CD4-positive, alpha-beta T cell (primary cell): ENCODE data around the gene ZRANB3. TPM values are rescaled to one million over a fixed set of nuclear protein-coding genes. Genes with fewer than 3 reads are reported as not detected.
"Not testable (repeated sequence)": the region's sequence is repeated elsewhere in the genome, so short reads cannot be mapped to it uniquely, and the experiment has no call there.

Experiments
- ATAC-seq: fragments of 200-7000 bp; cut with Tn5 transposase; one replicate; pipeline ENCODE4 v1.10.0; 2022; ENCODE audit warnings: mild to moderate bottlenecking; ENCODE audit not compliant: poor library complexity
- CTCF ChIA-PET: fragments of 350-600 bp; sonication (Branson Sonifier 250); formaldehyde crosslinking; loops from one replicate; lab custom pipeline; 2021; ENCODE audit warnings: antibody characterized with exemption, inconsistent platforms; lab: Charles Lee
- POLR2A ChIA-PET: fragments of 350-600 bp; sonication (Branson Sonifier 250); formaldehyde crosslinking; loops from one replicate; lab custom pipeline; 2021; ENCODE audit warnings: antibody characterized with exemption, inconsistent platforms; lab: Charles Lee
- DNase-seq, 14 experiments: peaks; one replicate each; pipeline ENCODE4 v3.0.0-alpha.2; 2013 to 2020; ENCODE audit warnings: mixed read lengths in 2 of 14
- H3K27ac ChIP-seq, 2 donors: one replicate each; pipeline versions ENCODE4 v1.5.1 to v1.7.0; 2013; ENCODE audit warnings: low read length in 2 of 2, low read depth in 1 of 2, mild to moderate bottlenecking in 1 of 2
- H3K27me3 ChIP-seq, 2 experiments: 1 replicate in 1 of 2; 2 replicates in 1 of 2; pipeline versions ENCODE4 v1.6.1 to v1.7.0; 2013; ENCODE audit warnings: low read length in 2 of 2, control low read depth in 1 of 2, mild to moderate bottlenecking in 1 of 2, moderate library complexity in 1 of 2; ENCODE audit not compliant: insufficient read depth in 2 of 2, control insufficient read depth in 1 of 2
- H3K36me3 ChIP-seq: one replicate; pipeline ENCODE4 v1.6.1; 2013; ENCODE audit warnings: low read length, control low read depth; ENCODE audit not compliant: insufficient read depth
- H3K4me1 ChIP-seq: one replicate; pipeline ENCODE4 v1.6.1; 2013; ENCODE audit warnings: low read length, control low read depth; ENCODE audit not compliant: insufficient read depth
- H3K4me3 ChIP-seq: one replicate; pipeline ENCODE4 v1.5.1; 2013; ENCODE audit warnings: mild to moderate bottlenecking, low read length, moderate library complexity
- H3K9me3 ChIP-seq, 2 experiments: 1 replicate in 1 of 2; 2 replicates in 1 of 2; pipeline versions ENCODE4 v1.6.1 to v1.7.0; 2013; ENCODE audit warnings: low read length in 2 of 2, mild to moderate bottlenecking in 2 of 2, control low read depth in 1 of 2, moderate library complexity in 1 of 2; ENCODE audit not compliant: control insufficient read depth in 1 of 2, insufficient read depth in 1 of 2
- H3K27ac Mint-ChIP-seq: one replicate; pipeline ENCODE4 v1.8.0; 2020; ENCODE audit warnings: mixed read lengths
- H3K27me3 Mint-ChIP-seq: one replicate; pipeline ENCODE4 v1.8.0; 2021; ENCODE audit warnings: mixed read lengths
- H3K36me3 Mint-ChIP-seq: one replicate; pipeline ENCODE4 v1.8.0; 2021; ENCODE audit warnings: low read depth, mixed read lengths
- H3K4me1 Mint-ChIP-seq: one replicate; pipeline ENCODE4 v1.8.0; 2021; ENCODE audit warnings: low read depth, mixed read lengths
- H3K4me3 Mint-ChIP-seq: one replicate; pipeline ENCODE4 v1.8.0; 2020; ENCODE audit warnings: mild to moderate bottlenecking, mixed read lengths
- H3K9me3 Mint-ChIP-seq: one replicate; pipeline ENCODE4 v1.8.0; 2020; ENCODE audit warnings: mixed read lengths
- intact Hi-C, 2 experiments: fragments of 100-400 bp; cut with DNase I in 1 of 2; cut with micrococcal nuclease in 1 of 2; formaldehyde crosslinking; loops; one replicate each; pipeline versions ENCODE4 v1.15.1 to v1.9.0; 2023 to 2025; cut with DNase I, micrococcal nuclease
- total RNA-seq, 174 experiments: library from RNA in 2 of 174; stranded (reverse) in 2 of 174; gene quantifications; one replicate each; pipeline ENCODE4 v1.2.3 and lab custom pipeline; 2021 to 2026
- TF ChIP-seq, protein P1 (sequence below): fragments of 200-600 bp; IDR thresholded peaks from one replicate; pipeline ENCODE4 v1.8.0; 2022; ENCODE audit warnings: antibody characterized with exemption, mild to moderate bottlenecking

Gene ZRANB3
- total RNA-seq, 2 experiments from 2014 or later = 3.9 to 4.2 TPM

DNA sequence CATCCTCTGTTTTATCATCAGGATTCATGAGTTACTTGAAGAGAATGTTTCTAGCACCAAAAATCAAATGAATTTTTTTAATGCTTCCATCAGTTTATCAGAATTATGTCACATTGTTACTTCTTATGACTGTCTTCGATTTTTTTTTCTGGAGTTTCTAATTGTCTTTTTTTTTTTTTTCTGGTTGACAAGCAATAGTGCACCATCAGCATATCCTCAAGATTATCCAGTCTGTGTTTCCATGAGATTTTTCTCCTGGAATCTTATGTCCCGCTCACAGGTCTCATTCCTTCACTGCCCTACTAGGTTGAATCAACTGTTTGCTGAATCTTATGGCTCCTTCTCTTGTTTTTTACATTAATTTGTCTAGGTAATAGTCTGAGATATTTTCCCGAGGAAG lies 16.3 kb upstream of the ZRANB3 start:
- CTCF ChIA-PET = no interaction called here

DNA sequence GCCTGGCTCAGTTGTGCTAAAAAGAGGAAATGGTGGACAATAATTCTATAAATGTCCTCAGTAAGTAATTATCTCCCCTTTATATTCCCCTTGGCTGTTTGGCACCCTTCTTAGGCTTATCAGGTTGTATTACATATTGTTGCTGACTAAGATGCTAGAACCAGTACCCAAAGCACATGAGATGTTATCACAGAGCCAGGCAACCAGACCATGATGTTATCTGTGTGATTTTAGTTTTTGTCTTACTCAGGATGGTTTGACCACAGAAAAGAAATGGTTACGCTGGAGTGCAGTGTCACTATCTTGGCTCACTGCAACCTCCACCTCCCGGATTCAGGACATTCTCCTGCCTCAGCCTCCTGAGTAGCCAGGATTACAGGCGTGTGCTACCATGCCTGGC lies 15.4 kb upstream of the ZRANB3 start:
- POLR2A ChIA-PET = no interaction called here
- H3K27me3 Mint-ChIP-seq = no peaks in the 10 kb centered on the region
- Histone ChIP-seq H3K27me3 (no peaks in the 10 kb centered on the region), H3K4me3 (no peak overlapping the region), H3K9me3 (no peaks in the 10 kb centered on the region), H3K36me3 (no peaks in the 10 kb centered on the region), H3K4me1 (no peaks in the 10 kb centered on the region), H3K27ac (no peak overlapping the region)
- H3K4me1 Mint-ChIP-seq = peaks cover 56% of the 10 kb centered on the region
- TF ChIP-seq, protein P1, sequence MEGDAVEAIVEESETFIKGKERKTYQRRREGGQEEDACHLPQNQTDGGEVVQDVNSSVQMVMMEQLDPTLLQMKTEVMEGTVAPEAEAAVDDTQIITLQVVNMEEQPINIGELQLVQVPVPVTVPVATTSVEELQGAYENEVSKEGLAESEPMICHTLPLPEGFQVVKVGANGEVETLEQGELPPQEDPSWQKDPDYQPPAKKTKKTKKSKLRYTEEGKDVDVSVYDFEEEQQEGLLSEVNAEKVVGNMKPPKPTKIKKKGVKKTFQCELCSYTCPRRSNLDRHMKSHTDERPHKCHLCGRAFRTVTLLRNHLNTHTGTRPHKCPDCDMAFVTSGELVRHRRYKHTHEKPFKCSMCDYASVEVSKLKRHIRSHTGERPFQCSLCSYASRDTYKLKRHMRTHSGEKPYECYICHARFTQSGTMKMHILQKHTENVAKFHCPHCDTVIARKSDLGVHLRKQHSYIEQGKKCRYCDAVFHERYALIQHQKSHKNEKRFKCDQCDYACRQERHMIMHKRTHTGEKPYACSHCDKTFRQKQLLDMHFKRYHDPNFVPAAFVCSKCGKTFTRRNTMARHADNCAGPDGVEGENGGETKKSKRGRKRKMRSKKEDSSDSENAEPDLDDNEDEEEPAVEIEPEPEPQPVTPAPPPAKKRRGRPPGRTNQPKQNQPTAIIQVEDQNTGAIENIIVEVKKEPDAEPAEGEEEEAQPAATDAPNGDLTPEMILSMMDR = no peak
- H3K36me3 Mint-ChIP-seq = peaks cover 3% of the 10 kb centered on the region
- no peak for ATAC-seq
- no peak overlapping the region for H3K4me3 Mint-ChIP-seq
- CTCF ChIA-PET = no interaction called here
- DNase-seq = no peak
- no peaks in the 10 kb centered on the region for H3K9me3 Mint-ChIP-seq
- intact Hi-C loops = no loop called here
- H3K27ac Mint-ChIP-seq = no peak overlapping the region

More for the DNA sequence above, 16.3 kb upstream of the ZRANB3 start:
- H3K27me3 Mint-ChIP-seq = no peaks in the 10 kb centered on the region
- H3K4me3 Mint-ChIP-seq = no peak overlapping the region
- Histone ChIP-seq H3K27me3 (no peaks in the 10 kb centered on the region), H3K27ac (no peak overlapping the region), H3K36me3 (no peaks in the 10 kb centered on the region), H3K4me1 (no peaks in the 10 kb centered on the region), H3K9me3 (no peaks in the 10 kb centered on the region), H3K4me3 (no peak overlapping the region)
- no peak for ATAC-seq
- H3K36me3 Mint-ChIP-seq = peaks cover 3% of the 10 kb centered on the region
- H3K4me1 Mint-ChIP-seq = peaks cover 52% of the 10 kb centered on the region
- no peak for DNase-seq
- H3K9me3 Mint-ChIP-seq = no peaks in the 10 kb centered on the region
- POLR2A ChIA-PET = no interaction called here
- no peak overlapping the region for H3K27ac Mint-ChIP-seq
- TF ChIP-seq, protein P1 = no peak
- intact Hi-C loops = no loop called here

DNA sequence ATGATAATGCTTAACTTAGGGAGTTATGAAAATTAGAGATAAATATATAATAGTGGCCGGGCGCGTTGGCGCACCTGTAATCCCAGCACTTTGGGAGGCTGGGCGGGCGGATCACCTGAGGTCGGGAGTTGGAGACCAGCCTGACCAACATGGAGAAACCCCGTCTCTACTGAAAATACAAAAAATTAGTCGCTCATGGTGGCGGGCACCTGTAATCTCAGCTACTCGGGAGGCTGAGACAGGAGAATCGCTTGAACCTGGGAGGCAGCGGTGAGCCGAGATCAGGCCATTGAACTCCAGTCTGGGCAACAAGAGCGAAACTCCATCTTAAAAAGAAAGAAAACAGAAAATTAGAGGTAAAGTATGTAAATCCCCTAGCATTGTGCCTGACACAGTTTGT lies 2.5 kb upstream of the ZRANB3 start:
- intact Hi-C loops = loop anchor here (5.0 kb wide), 3 partner anchors 59 to 344 kb away; partner anchors contain the start of gene MCM6 (in 1 of the 2)
- H3K36me3 Mint-ChIP-seq, H3K9me3 ChIP-seq, ATAC-seq, H3K9me3 Mint-ChIP-seq, H3K4me3 ChIP-seq, H3K27me3 ChIP-seq, DNase-seq, H3K27ac Mint-ChIP-seq, H3K27me3 Mint-ChIP-seq, H3K36me3 ChIP-seq, H3K27ac ChIP-seq: not testable (repeated sequence)
- H3K4me1 ChIP-seq = peaks cover 16% of the 10 kb centered on the region
- Mint-ChIP-seq H3K4me1 (peaks cover 35% of the 10 kb centered on the region), H3K4me3 (peak overlapping the region; percentile 18)
- POLR2A ChIA-PET = interaction anchor here (0.7 kb wide), 1 partner anchor 10 kb away, joined by 3 read pairs; no protein-coding TSS in a partner anchor
- CTCF ChIA-PET = interaction anchor here (1.6 kb wide), 1 partner anchor 10 kb away, joined by 5 read pairs; no protein-coding TSS in a partner anchor

DNA sequence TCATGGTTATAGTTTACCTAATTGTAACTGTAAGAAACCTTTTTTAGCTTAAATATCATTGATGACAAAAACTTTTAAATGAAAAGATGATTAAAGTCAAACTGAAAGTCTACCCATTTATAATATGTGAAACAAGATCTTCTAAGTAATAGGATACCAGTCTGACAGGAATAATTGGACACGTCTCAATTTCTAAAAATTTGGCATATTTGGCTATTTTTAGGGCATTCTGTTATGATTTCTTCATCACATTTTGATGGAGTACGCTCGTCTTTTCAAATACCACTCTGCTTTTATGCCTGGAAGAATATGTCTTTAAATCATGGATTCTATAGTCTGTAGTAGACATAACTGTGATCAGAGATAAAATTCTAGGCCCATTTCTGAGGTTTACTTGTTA lies 1.6 kb upstream of the ZRANB3 start:
- no peak overlapping the region for H3K4me3 ChIP-seq
- H3K27me3 ChIP-seq = no peaks in the 10 kb centered on the region
- ATAC-seq (no peak), DNase-seq (no peak)
- peaks cover 16% of the 10 kb centered on the region for H3K4me1 ChIP-seq
- no peak overlapping the region for H3K4me3 Mint-ChIP-seq
- H3K4me1 Mint-ChIP-seq = peaks cover 35% of the 10 kb centered on the region
- CTCF ChIA-PET = interaction anchor here (1.6 kb wide), 1 partner anchor 11 kb away, joined by 5 read pairs; no protein-coding TSS in a partner anchor
- TF ChIP-seq, protein P1 = no peak
- H3K27ac Mint-ChIP-seq = no peak overlapping the region
- H3K36me3 ChIP-seq = no peaks in the 10 kb centered on the region
- intact Hi-C loops = loop anchor here (5.0 kb wide), 3 partner anchors 60 to 345 kb away; partner anchors contain the start of gene MCM6 (in 1 of the 2)
- H3K27me3 Mint-ChIP-seq = no peaks in the 10 kb centered on the region
- no peaks in the 10 kb centered on the region for H3K9me3 Mint-ChIP-seq
- H3K36me3 Mint-ChIP-seq = no peaks in the 10 kb centered on the region
- no peak overlapping the region for H3K27ac ChIP-seq
- POLR2A ChIA-PET = interaction anchor here (1.8 to 2.6 kb wide), 2 partner anchors 528 to 615 kb away, joined by 5 to 49 read pairs; partner anchors contain the start of gene CCNT2
- no peaks in the 10 kb centered on the region for H3K9me3 ChIP-seq
